PC-9 (cell line): ENCODE results near the gene DNALI1. TPM values are rescaled to one million over a fixed set of nuclear protein-coding genes. Genes with fewer than 3 reads are reported as not detected.

Source experiments
- BruUV-seq: library from RNA; stranded (reverse); fragments of 400-500 nt; replicated peaks from 2 replicates; lab custom pipeline; 2021; lab: Mats Ljungman, UMichigan
- CTCF ChIA-PET: fragments of 300-600 bp; sonication (Branson Sonifier 250); formaldehyde crosslinking; loops from one replicate; lab custom pipeline; 2022; ENCODE audit warnings: antibody characterized with exemption; lab: Charles Lee
- POLR2A ChIA-PET: fragments of 300-600 bp; sonication (Branson Sonifier 250); formaldehyde crosslinking; loops from one replicate; lab custom pipeline; 2022; ENCODE audit warnings: antibody characterized with exemption; ENCODE audit not compliant: unreplicated experiment; lab: Charles Lee
- DNase-seq, 2 experiments: peaks; one replicate each; pipeline versions ENCODE4 v3.0.0 to v3.0.0-alpha.2; 2015 to 2022; ENCODE audit warnings: mixed read lengths in 1 of 2
- H2AFZ ChIP-seq: fragments of 200-600 bp; sonication (generic); 2 replicates; pipeline ENCODE4 v1.8.1; 2017; ENCODE audit warnings: antibody characterized with exemption
- H3F3A ChIP-seq: fragments of 200-600 bp; sonication (generic); 2 replicates; pipeline ENCODE4 v1.8.1; 2017; ENCODE audit warnings: antibody characterized with exemption, mild to moderate bottlenecking, low read depth; ENCODE audit not compliant: insufficient read depth
- H3K27ac ChIP-seq: fragments of 200-600 bp; sonication (generic); 2 replicates; pipeline ENCODE4 v1.6.1; 2016; ENCODE audit warnings: mixed run types
- H3K27me3 ChIP-seq: fragments of 200-600 bp; sonication (generic); 2 replicates; pipeline ENCODE4 v1.6.1; 2016; ENCODE audit warnings: low read depth, mixed run types; ENCODE audit not compliant: insufficient read depth
- H3K36me3 ChIP-seq: fragments of 200-600 bp; sonication (generic); 2 replicates; pipeline ENCODE4 v1.6.1; 2016; ENCODE audit warnings: low read depth, mixed run types
- H3K4me1 ChIP-seq: fragments of 200-600 bp; sonication (generic); replicated peaks from 2 replicates; pipeline ENCODE4 v1.6.1; 2016; ENCODE audit warnings: mixed run types; ENCODE audit not compliant: insufficient read depth
- H3K4me2 ChIP-seq: fragments of 200-600 bp; sonication (generic); 2 replicates; pipeline ENCODE4 v1.6.1; 2017; ENCODE audit warnings: mixed run types
- H3K4me3 ChIP-seq: fragments of 200-600 bp; sonication (generic); 2 replicates; pipeline ENCODE4 v1.6.1; 2016; ENCODE audit warnings: mixed run types
- H3K79me2 ChIP-seq: fragments of 200-600 bp; sonication (generic); 2 replicates; pipeline ENCODE4 v1.6.1; 2017; ENCODE audit warnings: low read depth, mixed run types
- H3K9me2 ChIP-seq: fragments of 200-600 bp; sonication (generic); 2 replicates; pipeline ENCODE4 v1.8.1; 2017; ENCODE audit warnings: mild to moderate bottlenecking; ENCODE audit not compliant: insufficient read depth
- H3K9me3 ChIP-seq: fragments of 200-600 bp; sonication (generic); 2 replicates; pipeline ENCODE4 v1.8.1; 2016; ENCODE audit warnings: low read depth; ENCODE audit not compliant: insufficient read depth
- H4K20me1 ChIP-seq: fragments of 200-600 bp; sonication (generic); 2 replicates; pipeline ENCODE4 v1.8.1; 2017; ENCODE audit not compliant: insufficient read depth
- CTCF ChIP-seq: fragments of 200-600 bp; sonication (generic); conservative IDR thresholded peaks from 2 replicates; pipeline ENCODE4 v1.6.1; 2017; ENCODE audit warnings: mixed run types, antibody characterized with exemption, mild to moderate bottlenecking, moderate library complexity
- EZH2 ChIP-seq: fragments of 200-600 bp; sonication (generic); IDR thresholded peaks from 2 replicates; pipeline ENCODE4 v1.8.0; 2017; ENCODE audit warnings: antibody characterized with exemption, low read depth
- intact Hi-C: fragments of 100-400 bp; cut with micrococcal nuclease; formaldehyde crosslinking; loops from one replicate; pipeline ENCODE4 v1.10.0; 2022; ENCODE audit not compliant: unreplicated experiment
- total RNA-seq: library from RNA; stranded (reverse); gene quantifications from 2 replicates; pipeline ENCODE4 v1.2.3, GENCODE V29; 2021

Gene DNALI1
- total RNA-seq, 1 experiment from 2014 or later = not detected

- Histone ChIP-seq H3K36me3 (peaks cover 36% of the 10 kb centered on the region), H3F3A (peaks cover 29% of the 10 kb centered on the region), H3K4me2 (no peak overlapping the region), H3K4me1 (peaks cover 30% of the 10 kb centered on the region), H3K27me3 (no peaks in the 10 kb centered on the region), H3K9me3 (no peaks in the 10 kb centered on the region), H3K9me2 (peaks cover 3% of the 10 kb centered on the region; the same call in 1 of the 2 replicates), H2AFZ (no peak overlapping the region), H3K27ac (no peak overlapping the region), H3K79me2 (peaks cover 18% of the 10 kb centered on the region), H3K4me3 (no peak overlapping the region), H4K20me1 (peaks cover 12% of the 10 kb centered on the region; the same call in 1 of the 2 replicates)
- BruUV-seq = no TSS peak
- CTCF ChIA-PET = no interaction called here
- intact Hi-C loops = no loop called here
- TF ChIP-seq EZH2 = no peak
- no peak for TF ChIP-seq CTCF
- POLR2A ChIA-PET = interaction anchor here (0.6 kb wide), 1 partner anchor 66 kb away, joined by 9 read pairs; no protein-coding TSS in a partner anchor
- DNase-seq = no peak
Observed at GRCh38 chr1:37540036-37540785, 16.5 kb upstream of the DNALI1 start.

- no peaks in the 10 kb centered on the region for H3K4me1 ChIP-seq
- ChIA-PET CTCF (no interaction called here), POLR2A (interaction anchor here (0.5 to 0.6 kb wide), 2 partner anchors 71 to 111 kb away, joined by 3 to 5 read pairs; no protein-coding TSS in a partner anchor)
- peaks cover 10% of the 10 kb centered on the region; the same call in 1 of the 2 replicates for H3K79me2 ChIP-seq
- peaks cover 27% of the 10 kb centered on the region; the same call in 1 of the 2 replicates for H3K36me3 ChIP-seq
- intact Hi-C loops = no loop called here
- DNase-seq = no peak
- H3K4me3 ChIP-seq = no peak overlapping the region
- BruUV-seq = no TSS peak
- no peaks in the 10 kb centered on the region for H3K9me3 ChIP-seq
- H3K9me2 ChIP-seq = no peaks in the 10 kb centered on the region
- H3F3A ChIP-seq = no peaks in the 10 kb centered on the region
- H4K20me1 ChIP-seq = peaks cover 2% of the 10 kb centered on the region; the same call in 1 of the 2 replicates
- H3K4me2 ChIP-seq = no peak overlapping the region
- no peak for TF ChIP-seq CTCF
- no peak for TF ChIP-seq EZH2
- H3K27ac ChIP-seq = no peak overlapping the region
- no peak overlapping the region for H2AFZ ChIP-seq
- H3K27me3 ChIP-seq = no peaks in the 10 kb centered on the region
Observed at GRCh38 chr1:37544530-37544929, 12.2 kb upstream of the DNALI1 start.

GRCh38 chr1:37545019-37545418 lies 11.7 kb upstream of the DNALI1 start:
- no TSS peak for BruUV-seq
- Histone ChIP-seq H3K4me1 (no peaks in the 10 kb centered on the region), H3K27ac (no peak overlapping the region), H3K9me2 (no peaks in the 10 kb centered on the region), H3K4me3 (no peak overlapping the region), H4K20me1 (peaks cover 5% of the 10 kb centered on the region; the same call in 1 of the 2 replicates), H3K9me3 (no peaks in the 10 kb centered on the region), H2AFZ (no peak overlapping the region), H3K27me3 (no peaks in the 10 kb centered on the region), H3K36me3 (peaks cover 22% of the 10 kb centered on the region; the same call in 1 of the 2 replicates), H3K79me2 (peaks cover 10% of the 10 kb centered on the region; the same call in 1 of the 2 replicates), H3F3A (no peaks in the 10 kb centered on the region), H3K4me2 (no peak overlapping the region)
- ChIA-PET POLR2A (interaction anchor here (0.5 to 0.6 kb wide), 2 partner anchors 70 to 110 kb away, joined by 3 to 5 read pairs; no protein-coding TSS in a partner anchor), CTCF (no interaction called here)
- DNase-seq = no peak
- intact Hi-C loops = no loop called here
- TF ChIP-seq CTCF (no peak), EZH2 (no peak)
